WI38 (cell line): ENCODE measurements around the gene RYR3.

Experiments used
- H3K4me3 ChIP-seq: 2 replicates; pipeline ENCODE4 v1.5.1; 2011; ENCODE audit warnings: low read depth, mild to moderate bottlenecking, control low read depth, low read length
- TF ChIP-seq, protein P1 (sequence below): IDR thresholded peaks from 2 replicates; pipeline ENCODE4 v1.5.1; 2012; ENCODE audit warnings: low read depth, mild to moderate bottlenecking, control low read depth, low read length

RYR3 gene

DNA sequence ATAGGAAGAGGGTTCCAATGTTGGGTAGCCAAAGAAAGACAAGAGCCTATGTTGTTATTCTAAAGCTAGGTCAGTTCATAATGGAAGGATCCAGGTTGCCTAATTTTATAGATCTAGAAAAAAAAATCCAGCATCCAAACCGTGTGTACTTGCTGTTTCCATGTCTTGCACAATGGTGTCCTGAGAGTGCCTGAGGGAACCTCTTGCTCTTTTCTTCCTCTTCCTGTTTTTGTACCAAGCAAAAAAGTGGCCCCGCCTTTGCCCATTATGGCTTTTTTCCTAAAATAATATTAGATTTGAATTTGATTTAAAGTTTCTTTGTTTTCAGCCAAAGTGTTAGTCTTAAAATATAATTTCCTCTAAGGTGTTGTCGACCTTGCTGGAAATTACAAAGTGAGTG is 224.4 kb downstream of the RYR3 start:
- TF ChIP-seq, protein P1, sequence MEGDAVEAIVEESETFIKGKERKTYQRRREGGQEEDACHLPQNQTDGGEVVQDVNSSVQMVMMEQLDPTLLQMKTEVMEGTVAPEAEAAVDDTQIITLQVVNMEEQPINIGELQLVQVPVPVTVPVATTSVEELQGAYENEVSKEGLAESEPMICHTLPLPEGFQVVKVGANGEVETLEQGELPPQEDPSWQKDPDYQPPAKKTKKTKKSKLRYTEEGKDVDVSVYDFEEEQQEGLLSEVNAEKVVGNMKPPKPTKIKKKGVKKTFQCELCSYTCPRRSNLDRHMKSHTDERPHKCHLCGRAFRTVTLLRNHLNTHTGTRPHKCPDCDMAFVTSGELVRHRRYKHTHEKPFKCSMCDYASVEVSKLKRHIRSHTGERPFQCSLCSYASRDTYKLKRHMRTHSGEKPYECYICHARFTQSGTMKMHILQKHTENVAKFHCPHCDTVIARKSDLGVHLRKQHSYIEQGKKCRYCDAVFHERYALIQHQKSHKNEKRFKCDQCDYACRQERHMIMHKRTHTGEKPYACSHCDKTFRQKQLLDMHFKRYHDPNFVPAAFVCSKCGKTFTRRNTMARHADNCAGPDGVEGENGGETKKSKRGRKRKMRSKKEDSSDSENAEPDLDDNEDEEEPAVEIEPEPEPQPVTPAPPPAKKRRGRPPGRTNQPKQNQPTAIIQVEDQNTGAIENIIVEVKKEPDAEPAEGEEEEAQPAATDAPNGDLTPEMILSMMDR, result no peak
- H3K4me3 ChIP-seq, result no peak overlapping the region

DNA sequence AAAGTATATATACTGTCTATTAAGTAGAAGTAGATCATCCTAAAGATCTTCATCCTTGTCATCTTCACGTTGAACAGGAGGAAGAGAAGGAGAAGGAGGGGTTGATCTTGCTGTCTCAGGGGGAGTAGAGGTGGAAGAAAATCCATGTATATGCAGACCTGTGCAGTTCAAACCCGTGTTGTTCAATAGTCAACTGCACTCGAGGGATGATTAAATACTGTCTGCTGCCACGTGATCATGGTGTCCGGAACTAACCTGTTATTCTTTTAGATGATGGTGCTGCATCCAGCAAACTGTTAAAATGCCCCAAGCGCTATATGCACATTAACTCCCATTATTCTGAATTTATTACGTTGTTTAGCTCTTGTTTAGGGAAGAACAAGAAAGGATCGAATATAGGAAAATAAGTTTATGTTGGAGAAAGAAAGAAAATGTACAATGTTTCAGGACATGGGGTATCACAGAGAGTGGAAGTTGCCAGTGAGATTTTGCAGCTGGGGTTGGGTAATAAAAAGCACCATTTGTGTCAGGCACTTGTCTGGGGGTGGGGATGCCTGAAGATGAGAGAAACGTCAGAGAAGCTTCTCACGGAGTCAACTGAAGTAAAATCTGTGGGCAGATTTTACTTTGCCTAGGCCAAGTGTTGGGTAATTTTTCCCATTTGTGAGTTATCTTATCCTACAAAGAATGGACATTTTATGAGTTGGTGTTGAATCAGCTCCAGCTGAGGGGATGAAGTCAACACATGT is 229.2 kb downstream of the RYR3 start:
- no peak overlapping the region for H3K4me3 ChIP-seq
- TF ChIP-seq, protein P1, result no peak

DNA sequence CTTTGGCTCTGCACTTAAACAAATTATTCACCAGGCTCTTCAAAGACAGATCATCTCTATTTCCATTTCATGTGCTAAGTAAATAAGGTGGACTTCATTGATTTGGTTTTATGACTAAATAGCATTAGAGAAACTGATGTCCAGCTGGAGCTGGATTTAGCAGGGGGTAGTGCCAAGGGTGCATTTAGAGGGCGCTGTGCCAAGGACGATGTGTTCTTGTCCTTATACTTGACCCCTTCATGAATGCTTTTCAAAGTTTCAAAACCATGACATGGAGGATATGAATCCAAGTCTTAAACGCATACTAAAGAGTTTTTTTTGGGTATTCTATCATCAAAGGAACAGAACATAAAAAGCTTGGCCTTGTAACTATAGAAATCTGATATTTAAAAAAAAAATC is 233.2 kb downstream of the RYR3 start:
- TF ChIP-seq, protein P1, result no peak
- no peak overlapping the region for H3K4me3 ChIP-seq

DNA sequence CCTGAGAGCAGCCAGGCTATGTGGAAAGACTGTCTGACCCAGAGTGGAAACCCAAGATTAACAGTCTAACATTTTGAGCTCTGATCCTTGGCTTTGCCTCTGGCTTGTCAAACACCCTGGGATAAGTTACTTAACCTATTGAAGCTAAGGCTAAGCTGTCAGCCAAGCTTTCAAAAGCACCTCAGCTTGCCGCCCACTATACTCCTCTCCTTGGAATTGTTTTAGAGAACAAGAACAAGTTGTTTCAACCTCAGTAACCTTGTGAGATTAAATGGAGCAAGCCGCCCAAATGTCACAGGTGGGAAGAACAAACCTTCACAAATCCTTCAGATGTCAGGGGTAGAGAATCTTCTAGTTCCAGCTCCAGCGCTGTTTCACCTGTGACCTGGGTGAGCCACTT is 235.1 kb downstream of the RYR3 start:
- TF ChIP-seq, protein P1, result no peak
- H3K4me3 ChIP-seq, result no peak overlapping the region

DNA sequence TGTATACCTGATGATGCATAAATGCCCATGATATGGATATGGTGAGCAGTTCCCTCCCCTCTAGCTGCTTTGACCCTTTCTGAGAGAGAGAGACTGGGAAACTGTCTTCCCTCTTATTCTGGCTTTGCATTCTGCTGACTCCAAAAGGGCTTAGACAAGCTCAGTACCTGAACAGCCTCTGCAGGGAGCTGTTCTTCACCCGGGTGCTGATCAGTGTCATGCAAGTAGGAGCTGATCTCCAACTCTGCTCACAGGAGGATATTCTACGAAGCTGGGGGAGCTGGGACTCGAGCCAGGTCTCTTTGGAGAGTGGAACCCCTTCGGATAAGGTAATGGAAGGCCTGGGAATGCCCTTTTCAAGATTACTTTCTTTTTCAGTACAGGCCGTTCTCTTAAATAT is 237.1 kb downstream of the RYR3 start:
- TF ChIP-seq, protein P1, result no peak
- no peak overlapping the region for H3K4me3 ChIP-seq

DNA sequence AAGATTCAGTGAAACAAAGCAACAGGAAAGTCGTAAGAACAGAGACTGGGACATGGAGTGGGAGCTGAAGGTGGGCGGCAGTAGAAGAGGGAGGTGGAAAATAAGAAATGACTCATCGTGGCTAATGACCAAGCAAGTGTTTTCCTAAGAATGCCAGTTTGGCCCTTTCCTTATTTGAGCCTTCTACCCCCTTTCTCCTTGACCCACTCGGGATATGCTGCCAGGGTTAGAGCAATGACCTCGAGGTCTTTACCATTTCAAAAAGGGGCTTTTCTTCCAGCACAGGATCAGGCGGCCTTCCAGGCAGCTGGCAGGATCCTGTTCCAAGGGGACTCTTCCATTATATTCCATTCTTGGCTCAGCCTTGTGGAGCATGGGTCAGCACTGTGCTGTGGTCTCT is 241.1 kb downstream of the RYR3 start:
- TF ChIP-seq, protein P1, result no peak
- no peak overlapping the region for H3K4me3 ChIP-seq

DNA sequence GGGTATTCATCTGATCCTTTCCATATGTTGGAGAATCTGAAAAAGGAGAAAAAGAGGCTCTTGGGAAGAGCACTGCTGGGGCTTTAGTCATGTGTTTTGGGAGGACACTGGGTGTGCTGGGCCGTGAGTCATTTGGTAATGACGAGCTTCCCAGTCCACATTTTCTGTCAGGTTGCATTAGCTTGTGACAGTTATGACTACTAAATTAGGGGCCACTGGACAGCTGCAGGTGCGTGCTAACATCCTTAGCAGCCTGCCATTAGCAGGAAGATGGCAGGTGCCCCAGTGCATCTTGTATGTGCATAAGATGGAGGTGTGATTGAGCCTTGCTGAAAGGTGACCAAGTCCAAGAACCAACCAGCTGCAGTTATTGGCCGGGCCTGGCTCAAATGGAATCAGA is 242.4 kb downstream of the RYR3 start:
- H3K4me3 ChIP-seq, result no peak overlapping the region
- TF ChIP-seq, protein P1, result no peak
